AG09309 (cell line): ENCODE results near the gene PPIE.

Experiments used
- DNase-seq: peaks from one replicate; pipeline ENCODE4 v3.0.0-alpha.2; 2010; ENCODE audit warnings: low read depth
- H3K4me3 ChIP-seq: 2 replicates; pipeline ENCODE4 v1.5.1; 2011; ENCODE audit warnings: mild to moderate bottlenecking, low read depth, low read length, moderate library complexity; ENCODE audit not compliant: control insufficient read depth
- CTCF ChIP-seq: IDR thresholded peaks from 2 replicates; pipeline ENCODE4 v1.5.1; 2011; ENCODE audit warnings: mild to moderate bottlenecking, low read depth, low read length, inconsistent platforms; ENCODE audit not compliant: insufficient read depth, control insufficient read depth; ENCODE audit errors: missing control alignments

Gene PPIE

GRCh38 chr1:39737546-39738169, 1.0 kb upstream of the PPIE start:
- no peak for TF ChIP-seq CTCF
- no peak for DNase-seq
- H3K4me3 ChIP-seq, result no peak overlapping the region

- no peak for TF ChIP-seq CTCF
- H3K4me3 ChIP-seq, result no peak overlapping the region
- no peak for DNase-seq
Observed at GRCh38 chr1:39745016-39745670, 6.5 kb downstream of the PPIE start.

GRCh38 chr1:39751595-39751994, 12.9 kb downstream of the PPIE start:
- no peak for DNase-seq
- TF ChIP-seq CTCF, result no peak
- H3K4me3 ChIP-seq, result no peak overlapping the region

GRCh38 chr1:39752703-39753102, 14.0 kb downstream of the PPIE start:
- no peak for DNase-seq
- no peak overlapping the region for H3K4me3 ChIP-seq
- TF ChIP-seq CTCF, result no peak

- H3K4me3 ChIP-seq, result no peak overlapping the region
- DNase-seq, result no peak
- no peak for TF ChIP-seq CTCF
Observed at GRCh38 chr1:39753132-39754025, 14.7 kb downstream of the PPIE start.

GRCh38 chr1:39754026-39754570, 15.4 kb downstream of the PPIE start:
- DNase-seq, result no peak

More at GRCh38 chr1:39754026-39754570, 15.4 kb downstream of the PPIE start:
- H3K4me3 ChIP-seq, result no peak overlapping the region
- TF ChIP-seq CTCF, result no peak
